HAP-1 (cell line): Measurements from ENCODE around the gene ACADSB.

ENCODE experiments used
- DNase-seq, 2 experiments: peaks; one replicate each; pipeline ENCODE4 v3.0.0-alpha.2; 2016 to 2020; ENCODE audit warnings: low spot score in 2 of 2
- H3K27me3 ChIP-seq: fragments of 250-450 bp; sonication (Bioruptor Pico); 2 replicates; pipeline ENCODE4 v1.5.1; 2020; ENCODE audit warnings: low read depth, mild to moderate bottlenecking, moderate library complexity
- H3K36me3 ChIP-seq: fragments of 250-450 bp; sonication (Bioruptor Pico); replicated peaks from 2 replicates; pipeline ENCODE4 v1.5.1; 2020; ENCODE audit warnings: mild to moderate bottlenecking
- H3K4me1 ChIP-seq: fragments of 250-450 bp; sonication (Bioruptor Pico); 2 replicates; pipeline ENCODE4 v1.5.1; 2020; ENCODE audit warnings: mild to moderate bottlenecking
- H3K4me3 ChIP-seq: fragments of 250-450 bp; sonication (Bioruptor Pico); 2 replicates; pipeline ENCODE4 v1.5.1; 2020; ENCODE audit warnings: mild to moderate bottlenecking, moderate library complexity
- H3K9me3 ChIP-seq: fragments of 250-450 bp; sonication (Bioruptor Pico); 2 replicates; pipeline ENCODE4 v1.5.1; 2020; ENCODE audit warnings: mild to moderate bottlenecking, moderate library complexity
- in situ Hi-C: fragments of 300-500 bp; cut with MboI; formaldehyde crosslinking; loops from 3 replicates; pipeline ENCODE4 v1.14.3; 2020; ENCODE audit warnings: low sequenced_read_pairs, inconsistent platforms, mixed read lengths

Gene ACADSB

DNA sequence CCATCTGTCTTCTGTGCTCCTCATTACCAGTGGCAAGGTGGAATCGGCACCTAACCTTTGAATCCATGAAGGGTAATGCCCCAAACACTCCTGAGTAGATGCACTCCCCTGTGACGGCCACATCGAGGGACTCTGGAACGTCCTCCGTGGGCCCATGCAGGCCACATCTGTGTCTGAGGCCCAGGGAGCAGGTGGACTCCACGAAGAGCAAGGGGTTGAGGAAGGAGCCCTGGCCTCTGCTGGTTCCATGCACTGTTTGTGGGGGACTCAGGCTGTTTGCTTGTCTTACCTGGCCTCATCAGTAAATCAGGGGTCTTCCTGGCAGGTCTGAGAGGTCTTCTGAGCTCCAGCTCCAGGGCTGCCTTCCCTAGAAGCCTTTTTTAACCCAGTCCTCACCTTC lies 64.4 kb downstream of the ACADSB start:
- no peak for DNase-seq
- Histone ChIP-seq H3K4me1 (peaks cover 5% of the 10 kb centered on the region), H3K4me3 (no peak overlapping the region), H3K36me3 (no peaks in the 10 kb centered on the region), H3K27me3 (no peaks in the 10 kb centered on the region), H3K9me3 (no peaks in the 10 kb centered on the region)
- in situ Hi-C loops = no loop called here

- Histone ChIP-seq H3K9me3 (no peaks in the 10 kb centered on the region), H3K4me1 (peaks cover 5% of the 10 kb centered on the region), H3K27me3 (no peaks in the 10 kb centered on the region), H3K4me3 (no peak overlapping the region), H3K36me3 (no peaks in the 10 kb centered on the region)
- DNase-seq = no peak
- in situ Hi-C loops = no loop called here
Measured at GRCh38 chr10:123074215-123074614, 65.4 kb downstream of the ACADSB start.

GRCh38 chr10:123081896-123082295 lies 73.1 kb downstream of the ACADSB start:
- in situ Hi-C loops = no loop called here
- H3K4me1 ChIP-seq = no peaks in the 10 kb centered on the region
- no peak for DNase-seq
- H3K36me3 ChIP-seq = no peaks in the 10 kb centered on the region
- no peak overlapping the region for H3K4me3 ChIP-seq
- no peaks in the 10 kb centered on the region for H3K9me3 ChIP-seq
- no peaks in the 10 kb centered on the region for H3K27me3 ChIP-seq

DNA sequence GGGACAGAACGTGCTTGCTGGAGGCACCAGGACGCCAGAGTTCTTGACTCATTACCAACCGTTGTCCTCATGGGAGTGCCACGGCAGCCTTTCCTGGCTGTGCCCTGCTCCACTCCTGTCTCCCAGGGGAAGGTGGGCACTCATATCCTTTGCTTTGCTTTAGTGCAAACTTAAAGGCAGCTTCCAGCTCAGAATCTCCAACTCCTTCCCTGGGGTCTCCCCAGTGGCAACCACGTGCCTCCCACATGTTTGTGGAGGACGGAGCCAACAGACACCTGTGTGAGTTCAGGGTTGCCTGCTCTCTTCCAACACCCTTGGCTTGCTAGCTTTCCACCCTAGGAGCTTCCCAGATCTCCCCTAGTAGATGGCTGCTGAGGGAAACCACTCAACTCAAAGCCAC lies 75.0 kb downstream of the ACADSB start:
- no peak overlapping the region for H3K4me3 ChIP-seq
- H3K36me3 ChIP-seq = no peaks in the 10 kb centered on the region
- DNase-seq = no peak
- no peaks in the 10 kb centered on the region for H3K9me3 ChIP-seq
- in situ Hi-C loops = no loop called here
- H3K27me3 ChIP-seq = no peaks in the 10 kb centered on the region
- H3K4me1 ChIP-seq = no peaks in the 10 kb centered on the region

DNA sequence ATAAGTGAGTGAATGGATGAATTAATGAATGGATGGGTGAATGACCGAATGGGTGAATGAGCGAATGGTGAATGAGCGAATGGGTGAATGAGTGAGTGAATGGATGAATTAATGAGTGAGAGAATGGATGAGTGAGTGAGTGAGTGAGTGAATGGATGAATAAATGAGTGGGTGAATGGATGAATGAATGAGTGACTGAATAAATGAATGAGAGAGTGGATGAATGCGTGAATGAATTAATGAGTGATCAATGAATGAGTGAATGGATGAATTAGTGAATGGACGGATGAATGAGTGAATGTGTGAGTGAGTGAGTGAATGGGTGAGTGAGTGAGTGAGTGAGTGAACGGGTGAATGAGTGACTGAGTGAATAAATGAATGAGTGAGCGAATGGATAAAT lies 77.5 kb downstream of the ACADSB start:
- Histone ChIP-seq H3K36me3 (no peaks in the 10 kb centered on the region), H3K4me1 (no peaks in the 10 kb centered on the region), H3K27me3 (no peaks in the 10 kb centered on the region), H3K4me3 (no peak overlapping the region), H3K9me3 (no peaks in the 10 kb centered on the region)
- DNase-seq = no peak
- in situ Hi-C loops = no loop called here

DNA sequence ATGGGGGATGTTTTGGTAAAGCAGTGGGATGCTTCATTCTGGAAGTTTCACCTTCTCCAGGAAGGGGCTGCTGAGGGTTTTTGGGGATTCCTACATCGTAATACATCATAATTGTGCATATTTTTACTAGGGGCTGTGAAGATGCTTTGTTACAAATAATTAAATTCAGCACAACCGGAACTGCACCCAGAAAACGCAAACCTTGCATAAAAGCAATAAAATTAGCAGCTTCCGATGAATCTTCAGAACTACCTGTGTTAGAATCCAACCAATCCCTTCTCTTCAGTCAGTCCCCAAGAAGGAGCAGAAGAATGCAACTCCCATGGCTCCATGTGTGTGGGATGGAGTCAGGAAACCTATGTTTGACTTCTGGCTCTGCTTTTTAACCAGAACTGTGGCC lies 78.5 kb downstream of the ACADSB start:
- in situ Hi-C loops = no loop called here
- no peak for DNase-seq
- Histone ChIP-seq H3K4me3 (no peak overlapping the region), H3K27me3 (no peaks in the 10 kb centered on the region), H3K9me3 (no peaks in the 10 kb centered on the region), H3K36me3 (no peaks in the 10 kb centered on the region), H3K4me1 (no peaks in the 10 kb centered on the region)

GRCh38 chr10:123087786-123088185 lies 79.0 kb downstream of the ACADSB start:
- DNase-seq = no peak
- no peaks in the 10 kb centered on the region for H3K4me1 ChIP-seq
- in situ Hi-C loops = no loop called here
- no peak overlapping the region for H3K4me3 ChIP-seq
- no peaks in the 10 kb centered on the region for H3K9me3 ChIP-seq
- H3K27me3 ChIP-seq = no peaks in the 10 kb centered on the region
- H3K36me3 ChIP-seq = no peaks in the 10 kb centered on the region

DNA sequence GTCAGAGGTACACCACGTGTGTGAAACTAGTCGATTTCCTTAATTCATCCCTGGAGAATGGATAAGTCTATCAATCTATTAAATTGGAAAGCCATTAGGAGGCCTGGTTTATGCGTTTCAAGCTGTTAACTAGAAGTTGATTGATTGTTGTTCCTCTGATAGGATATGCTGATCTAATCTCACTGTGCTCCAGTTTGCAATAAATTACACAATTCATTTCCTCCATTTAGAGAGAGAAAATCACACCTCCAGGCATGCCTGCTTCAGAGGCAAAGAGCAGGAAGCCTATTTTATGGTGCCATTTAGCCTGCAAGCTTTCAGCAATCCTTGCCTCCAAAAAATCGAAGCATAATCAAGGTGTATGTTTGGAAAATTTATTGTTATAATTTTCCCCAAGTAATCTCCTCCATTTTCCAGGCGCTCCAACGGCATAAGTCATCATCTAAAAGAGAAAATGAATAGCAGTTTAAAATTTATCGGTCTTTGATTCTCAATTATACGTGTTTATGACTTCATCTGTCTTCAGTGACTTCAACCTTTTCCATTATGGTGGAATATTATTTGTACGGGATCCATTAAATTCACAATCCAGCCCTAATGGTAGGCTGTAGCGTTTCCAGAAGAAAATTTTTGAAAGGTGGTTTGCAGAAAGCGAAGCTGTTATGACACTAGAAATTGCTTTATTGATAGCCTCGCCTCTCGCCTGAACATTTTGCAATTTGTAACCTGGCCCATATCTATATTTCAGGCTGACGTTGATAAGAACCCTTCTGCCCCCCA lies 84.0 kb downstream of the ACADSB start:
- in situ Hi-C loops = no loop called here
- Histone ChIP-seq H3K36me3 (no peaks in the 10 kb centered on the region), H3K27me3 (no peaks in the 10 kb centered on the region), H3K4me3 (no peak overlapping the region), H3K9me3 (no peaks in the 10 kb centered on the region), H3K4me1 (no peaks in the 10 kb centered on the region)
- no peak for DNase-seq

- H3K36me3 ChIP-seq = no peaks in the 10 kb centered on the region
- no peak for DNase-seq
- no peaks in the 10 kb centered on the region for H3K4me1 ChIP-seq
- in situ Hi-C loops = no loop called here
- H3K27me3 ChIP-seq = no peaks in the 10 kb centered on the region
- H3K4me3 ChIP-seq = no peak overlapping the region
- H3K9me3 ChIP-seq = no peaks in the 10 kb centered on the region
Measured at GRCh38 chr10:123093489-123093888, 84.7 kb downstream of the ACADSB start.

GRCh38 chr10:123096452-123096851 lies 87.6 kb downstream of the ACADSB start:
- Histone ChIP-seq H3K9me3 (no peaks in the 10 kb centered on the region), H3K4me3 (no peak overlapping the region), H3K4me1 (no peaks in the 10 kb centered on the region), H3K36me3 (no peaks in the 10 kb centered on the region), H3K27me3 (no peaks in the 10 kb centered on the region)
- DNase-seq = no peak
- in situ Hi-C loops = no loop called here

GRCh38 chr10:123097039-123097438 lies 88.2 kb downstream of the ACADSB start:
- Histone ChIP-seq H3K4me3 (no peak overlapping the region), H3K4me1 (no peaks in the 10 kb centered on the region), H3K27me3 (no peaks in the 10 kb centered on the region), H3K9me3 (no peaks in the 10 kb centered on the region), H3K36me3 (no peaks in the 10 kb centered on the region)
- no peak for DNase-seq
- in situ Hi-C loops = no loop called here

DNA sequence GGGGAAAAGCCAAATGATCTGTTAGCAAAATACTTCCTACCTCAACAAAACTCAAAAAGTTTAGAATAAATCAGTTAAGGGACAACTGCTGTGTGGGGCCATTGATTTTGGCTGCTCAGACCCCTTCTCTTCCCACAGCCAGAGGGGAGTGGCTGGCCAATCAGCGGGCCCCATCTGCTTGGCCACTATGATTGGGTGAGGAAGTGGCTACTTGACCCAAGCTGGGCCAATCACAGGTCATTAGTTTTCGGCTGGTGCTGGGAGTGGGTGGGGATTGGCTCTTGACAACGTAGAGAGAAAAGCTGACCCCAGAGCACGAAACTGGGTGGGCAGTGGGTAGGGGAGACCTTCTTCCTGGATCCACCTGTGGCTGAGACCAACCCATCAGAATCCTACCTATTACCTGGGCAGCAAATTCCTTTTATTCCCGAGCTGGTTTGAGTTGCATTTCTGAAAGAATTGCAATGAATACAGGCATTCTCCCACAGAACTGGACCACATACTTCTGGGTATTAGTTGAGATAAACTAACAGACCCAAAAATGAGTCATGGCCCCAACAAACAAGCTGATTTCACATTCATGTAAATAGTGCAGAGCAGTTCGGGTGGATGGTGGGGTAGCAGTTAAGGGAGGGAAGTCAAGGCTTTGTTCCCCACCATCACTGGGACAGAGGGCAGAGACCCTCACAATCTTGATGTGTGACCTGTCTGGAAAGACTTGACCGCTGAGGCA lies 91.4 kb downstream of the ACADSB start:
- in situ Hi-C loops = no loop called here
- no peaks in the 10 kb centered on the region for H3K4me1 ChIP-seq
- no peak overlapping the region for H3K4me3 ChIP-seq
- H3K27me3 ChIP-seq = no peaks in the 10 kb centered on the region
- no peaks in the 10 kb centered on the region for H3K9me3 ChIP-seq
- DNase-seq = peak in 1 of 2 experiments; percentile 12
- no peaks in the 10 kb centered on the region for H3K36me3 ChIP-seq

- no peak for DNase-seq
- Histone ChIP-seq H3K27me3 (no peaks in the 10 kb centered on the region), H3K9me3 (no peaks in the 10 kb centered on the region), H3K4me3 (no peak overlapping the region), H3K4me1 (no peaks in the 10 kb centered on the region), H3K36me3 (no peaks in the 10 kb centered on the region)
- in situ Hi-C loops = no loop called here
Measured at GRCh38 chr10:123101872-123102271, 93.1 kb downstream of the ACADSB start.

- no peak for DNase-seq
- Histone ChIP-seq H3K36me3 (no peaks in the 10 kb centered on the region), H3K4me3 (no peak overlapping the region), H3K4me1 (no peaks in the 10 kb centered on the region), H3K27me3 (no peaks in the 10 kb centered on the region), H3K9me3 (no peaks in the 10 kb centered on the region)
- in situ Hi-C loops = no loop called here
Measured at GRCh38 chr10:123102673-123103072, 93.9 kb downstream of the ACADSB start.
